ENCODE measurements around the gene ELMOD2. TPM values are rescaled to one million over a fixed set of nuclear protein-coding genes. Genes with fewer than 3 reads are reported as not detected.
"Not testable (repeated sequence)": the region's sequence is repeated elsewhere in the genome, so short reads cannot be mapped to it uniquely, and the experiment has no call there.

ELMOD2 gene, protein sequence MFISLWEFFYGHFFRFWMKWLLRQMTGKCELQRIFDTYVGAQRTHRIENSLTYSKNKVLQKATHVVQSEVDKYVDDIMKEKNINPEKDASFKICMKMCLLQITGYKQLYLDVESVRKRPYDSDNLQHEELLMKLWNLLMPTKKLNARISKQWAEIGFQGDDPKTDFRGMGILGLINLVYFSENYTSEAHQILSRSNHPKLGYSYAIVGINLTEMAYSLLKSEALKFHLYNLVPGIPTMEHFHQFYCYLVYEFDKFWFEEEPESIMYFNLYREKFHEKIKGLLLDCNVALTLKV
- 51.0 TPM for polyA plus RNA-seq (ENCODE audit: insufficient read length)
- long read RNA-seq, donor 1, full-length matches to known transcripts = 7 of 7 reads
- long read RNA-seq, donor 1, partial matches to known transcripts = 0 of 7 reads
- long read RNA-seq, donor 1, other reads (novel, unspliced or antisense) = 0 of 7 reads
- long read RNA-seq, donor 2, full-length matches to known transcripts = 9 of 9 reads
- long read RNA-seq, donor 2, partial matches to known transcripts = 0 of 9 reads
- long read RNA-seq, donor 2, other reads (novel, unspliced or antisense) = 0 of 9 reads
- long read RNA-seq, donor 3, full-length matches to known transcripts = 7 of 7 reads
- long read RNA-seq, donor 3, partial matches to known transcripts = 0 of 7 reads
- long read RNA-seq, donor 3, other reads (novel, unspliced or antisense) = 0 of 7 reads
- long read RNA-seq, donor 4 = 0 reads
- long read RNA-seq, donor 5, full-length matches to known transcripts = 9 of 9 reads
- long read RNA-seq, donor 5, partial matches to known transcripts = 0 of 9 reads
- long read RNA-seq, donor 5, other reads (novel, unspliced or antisense) = 0 of 9 reads
- long read RNA-seq, donor 6, full-length matches to known transcripts = 3 of 3 reads
- long read RNA-seq, donor 6, partial matches to known transcripts = 0 of 3 reads
- long read RNA-seq, donor 6, other reads (novel, unspliced or antisense) = 0 of 3 reads
- long read RNA-seq, donor 7, full-length matches to known transcripts = 6 of 6 reads
- long read RNA-seq, donor 7, partial matches to known transcripts = 0 of 6 reads
- long read RNA-seq, donor 7, other reads (novel, unspliced or antisense) = 0 of 6 reads
- long read RNA-seq, donor 8, full-length matches to known transcripts = 4 of 4 reads
- long read RNA-seq, donor 8, partial matches to known transcripts = 0 of 4 reads
- long read RNA-seq, donor 8, other reads (novel, unspliced or antisense) = 0 of 4 reads

DNA sequence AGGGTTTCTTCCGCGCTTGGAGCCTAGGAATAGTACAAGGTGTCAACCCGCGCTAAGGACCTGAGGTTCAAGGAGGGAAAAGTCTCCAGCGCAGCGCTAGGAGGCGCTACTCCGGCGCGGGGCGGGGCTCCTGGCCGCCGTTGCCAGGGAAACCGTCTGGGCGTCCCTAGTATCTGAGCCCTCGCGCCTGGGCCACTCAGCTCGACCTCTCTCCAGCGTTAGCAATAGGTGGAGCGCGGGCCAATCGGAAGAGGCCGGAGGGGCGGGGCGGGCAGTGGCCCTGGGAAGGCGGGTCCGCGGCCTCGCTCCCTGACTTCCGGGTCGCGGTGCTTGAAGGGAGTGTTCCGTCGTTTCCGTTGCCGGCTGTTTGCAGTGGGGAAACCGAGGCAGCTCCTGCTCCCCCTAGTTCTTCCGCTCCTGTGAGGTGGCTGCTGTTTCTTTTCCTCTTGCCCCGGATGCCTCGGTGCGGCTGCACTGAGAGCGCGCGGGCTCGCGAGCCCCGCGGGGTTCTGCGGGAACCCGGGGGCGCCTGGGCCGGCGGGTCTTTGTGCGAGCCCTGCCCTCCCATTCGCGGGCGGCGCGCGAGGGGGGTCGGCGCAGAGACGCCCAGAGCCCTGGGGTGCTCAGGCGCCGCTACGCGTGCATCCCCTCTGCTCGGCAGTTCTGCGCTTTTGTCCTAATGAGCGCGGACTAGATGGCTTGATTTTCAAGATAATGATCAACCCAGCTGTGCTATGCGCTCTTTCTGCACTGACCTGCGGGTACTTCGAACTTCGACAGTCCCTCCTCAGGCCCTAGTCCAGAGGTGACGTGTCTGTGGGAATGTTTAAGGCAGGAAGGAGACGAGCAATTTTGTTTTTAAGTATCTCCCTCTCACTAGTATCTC, at the start of gene ELMOD2:
TSS of gene ELMOD2 (plus strand) at position 312 of the 886 bp plus-strand sequence. CDS start 1,261 bp downstream, outside the sequence.
- DNase-seq = peak; percentile 96

DNA sequence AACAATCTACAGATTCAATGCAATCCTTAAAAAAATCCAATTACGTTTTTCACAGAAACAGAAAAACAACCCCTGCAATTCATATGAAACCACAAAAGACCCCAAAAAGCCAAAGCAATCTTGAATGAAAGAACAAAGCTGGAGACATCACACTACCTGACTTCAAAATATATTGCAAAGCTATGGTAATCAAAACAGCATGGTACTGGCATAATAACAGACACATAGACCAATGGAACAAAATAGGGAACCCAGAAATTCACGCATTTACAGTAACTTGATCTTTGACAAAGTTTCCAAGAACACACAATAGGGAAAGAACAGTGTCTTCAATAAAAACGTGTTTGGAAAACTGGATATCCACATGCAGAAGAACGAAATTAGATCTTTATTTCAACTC, 40.5 kb upstream of the ELMOD2 start:
- DNase-seq = no peak

DNA sequence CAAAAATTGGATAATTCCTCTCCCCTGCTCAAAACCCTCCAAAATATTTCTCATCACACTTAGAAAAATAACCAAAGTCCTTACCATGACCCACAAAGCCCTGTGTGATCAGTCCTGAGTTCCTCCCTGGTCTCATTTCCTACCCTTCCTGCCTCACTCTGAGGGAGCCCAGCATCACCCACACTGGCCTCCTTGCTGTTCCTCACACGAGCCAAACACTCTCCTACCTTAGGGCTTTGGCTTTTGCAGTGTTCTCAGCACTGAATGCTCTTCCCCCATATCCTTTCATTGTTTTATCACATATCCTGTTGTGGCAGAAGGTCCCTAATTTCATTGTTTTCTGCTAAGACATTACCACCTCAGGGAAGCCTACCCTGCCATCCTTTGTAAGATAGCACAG, 38.0 kb upstream of the ELMOD2 start:
- DNase-seq = no peak

DNA sequence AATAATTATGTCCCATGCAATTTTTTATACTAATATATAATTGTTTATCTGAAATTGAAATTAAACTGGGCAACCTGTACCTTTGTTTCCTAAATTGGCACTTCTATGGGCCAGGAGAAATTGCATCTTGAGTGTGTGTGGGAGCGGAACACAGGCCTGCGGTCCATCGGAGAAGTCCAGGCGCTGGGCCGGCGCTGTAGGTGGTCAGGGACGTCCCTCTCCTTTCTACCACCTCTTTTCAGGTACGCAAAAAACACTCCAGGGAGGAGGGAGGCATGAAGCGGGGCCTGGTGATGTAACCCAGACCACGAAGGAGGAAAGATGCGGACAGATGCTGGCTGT, 26.6 kb upstream of the ELMOD2 start:
- DNase-seq = no peak

DNA sequence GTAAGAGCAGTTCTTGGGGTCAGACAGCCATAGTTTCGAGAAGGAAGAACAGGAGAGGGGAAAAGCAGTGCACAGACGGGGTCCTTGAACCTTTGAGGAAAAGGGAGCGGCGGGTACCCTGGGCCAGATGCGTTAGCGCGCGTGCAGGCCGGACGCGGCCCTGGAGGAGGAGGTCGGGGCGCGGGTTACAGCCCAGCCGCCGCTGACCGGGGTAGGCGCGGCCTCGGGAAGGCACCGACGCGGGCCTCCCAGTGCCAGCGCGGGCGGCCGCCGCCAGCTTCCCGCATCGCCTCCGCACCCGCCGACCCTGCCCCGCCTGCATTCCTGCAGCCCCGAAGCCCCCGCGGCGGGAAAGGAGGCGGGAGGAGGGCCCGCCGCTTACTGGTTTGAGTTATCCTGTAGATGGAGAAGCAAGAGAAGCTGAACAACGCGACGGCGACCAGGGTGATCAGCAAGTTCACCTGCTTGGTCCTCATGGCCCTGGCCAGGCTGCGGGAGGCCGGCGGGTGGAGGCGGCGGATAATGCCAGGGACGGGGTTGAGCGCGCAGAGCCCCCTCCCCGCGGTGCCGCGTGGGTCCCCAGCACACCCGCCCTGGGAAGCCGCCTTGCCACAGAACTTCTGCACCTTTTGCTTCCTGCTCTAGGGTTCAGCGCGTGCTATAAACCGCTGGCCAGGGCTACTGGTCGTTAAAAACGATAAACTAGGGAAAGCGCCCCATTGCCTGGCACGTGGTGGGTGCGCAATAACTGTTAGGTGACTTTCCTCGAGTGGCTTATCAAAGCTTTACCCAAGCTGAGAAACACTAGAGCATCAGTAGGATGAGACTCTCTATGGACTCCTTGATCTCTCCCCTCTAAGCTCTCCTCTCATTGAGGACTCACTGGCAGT, 26.0 kb upstream of the ELMOD2 start, which contains the start of gene MGAT4D:
TSS of gene MGAT4D (minus strand) at position 547 of the 890 bp plus-strand sequence. CDS start at position 476, 71 bp downstream.
- peak; percentile 14 for DNase-seq

DNA sequence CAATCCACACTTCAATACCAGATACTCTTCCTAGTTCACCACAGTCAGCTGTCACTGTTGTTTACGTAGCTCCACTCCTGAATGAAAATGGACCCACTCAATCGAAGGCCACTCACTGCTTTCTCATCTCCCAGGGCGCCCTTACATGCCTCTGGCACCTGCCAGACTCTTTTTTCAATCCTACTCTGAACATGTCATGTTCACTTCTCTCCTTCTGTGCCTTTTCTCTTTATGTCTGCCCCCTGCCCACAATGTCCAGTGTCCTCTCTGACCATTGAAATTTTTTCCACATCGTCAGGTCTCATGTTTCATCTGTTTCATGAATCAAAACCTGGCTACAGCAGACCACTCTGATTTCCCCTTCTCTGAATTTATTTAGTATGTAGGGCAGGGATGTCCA, 24.6 kb upstream of the ELMOD2 start:
- DNase-seq = no peak

DNA sequence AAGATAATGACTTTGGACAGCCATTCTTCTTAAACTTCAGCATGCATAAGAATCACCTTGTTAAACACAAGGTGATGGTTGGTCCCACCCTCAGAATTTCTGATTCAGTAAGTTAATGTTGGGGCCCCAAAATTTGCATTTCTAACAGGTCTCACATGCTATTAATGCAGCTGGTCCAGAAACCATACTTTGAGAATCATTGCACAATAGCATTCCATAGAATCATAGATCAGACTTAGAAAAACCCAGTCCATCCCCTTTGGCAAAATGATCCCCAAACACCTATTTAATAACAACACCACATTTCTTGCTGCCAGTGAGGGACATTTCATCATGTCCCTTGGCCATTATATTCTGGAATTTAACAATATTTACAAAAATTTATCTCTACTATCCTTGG, 19.7 kb upstream of the ELMOD2 start:
- DNase-seq = no peak

DNA sequence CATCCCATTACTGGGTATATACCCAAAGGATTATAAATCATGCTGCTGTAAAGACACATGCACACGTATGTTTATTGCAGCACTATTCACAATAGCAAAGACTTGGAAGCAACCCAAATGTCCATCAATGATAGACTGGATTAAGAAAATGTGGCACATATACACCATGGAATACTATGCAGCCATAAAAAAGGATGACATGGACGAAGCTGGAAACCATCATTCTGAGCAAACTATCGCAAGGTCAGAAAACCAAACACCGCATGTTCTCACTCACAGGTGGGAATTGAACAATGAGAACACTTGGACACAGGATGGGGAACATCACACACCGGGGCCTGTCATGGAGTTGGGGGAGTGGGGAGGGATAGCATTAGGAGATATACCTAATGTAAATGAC, 10.2 kb upstream of the ELMOD2 start:
- DNase-seq = not testable (repeated sequence)

DNA sequence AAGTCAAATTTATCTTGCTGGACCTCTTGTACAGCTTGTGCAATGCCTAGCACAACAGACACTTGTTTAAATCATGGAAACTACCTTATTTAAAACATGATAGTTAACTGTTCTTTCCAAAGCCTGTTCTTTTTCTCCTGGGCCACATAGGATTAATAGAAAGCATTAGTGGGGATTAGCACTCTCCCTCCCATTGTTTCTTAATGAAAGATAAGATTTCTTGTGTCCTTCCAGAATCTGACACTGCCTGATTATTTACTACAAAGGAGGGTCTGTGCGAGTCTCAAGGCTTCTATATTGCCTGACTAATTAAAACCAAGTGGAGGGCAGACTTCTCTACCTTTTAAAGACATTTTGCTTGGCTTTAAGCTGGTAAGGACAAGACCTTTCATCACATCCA, 8.5 kb upstream of the ELMOD2 start:
- DNase-seq = no peak

DNA sequence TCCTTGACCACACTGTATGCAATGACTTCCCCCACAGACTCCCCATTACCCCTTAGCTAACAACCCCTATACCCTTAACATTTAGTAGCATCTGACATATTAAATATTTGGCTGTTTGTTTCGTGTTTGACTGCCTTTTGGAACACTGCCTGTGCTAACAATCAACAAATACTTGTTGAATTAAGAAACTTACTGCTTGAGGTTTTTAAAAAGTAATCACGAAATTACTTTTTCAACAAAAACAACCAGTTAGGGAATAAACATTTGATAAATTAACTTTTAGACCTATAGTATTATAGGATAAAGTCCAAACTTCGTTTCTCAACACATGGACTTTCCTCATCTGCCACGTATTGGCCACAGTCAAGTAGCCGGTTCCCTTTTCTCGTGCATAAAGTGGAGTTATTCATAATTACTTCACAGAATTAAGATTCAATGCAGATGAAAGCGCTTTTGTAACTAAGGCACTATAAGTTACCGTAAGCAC, 555 bp upstream of the ELMOD2 start:
- no peak for DNase-seq

DNA sequence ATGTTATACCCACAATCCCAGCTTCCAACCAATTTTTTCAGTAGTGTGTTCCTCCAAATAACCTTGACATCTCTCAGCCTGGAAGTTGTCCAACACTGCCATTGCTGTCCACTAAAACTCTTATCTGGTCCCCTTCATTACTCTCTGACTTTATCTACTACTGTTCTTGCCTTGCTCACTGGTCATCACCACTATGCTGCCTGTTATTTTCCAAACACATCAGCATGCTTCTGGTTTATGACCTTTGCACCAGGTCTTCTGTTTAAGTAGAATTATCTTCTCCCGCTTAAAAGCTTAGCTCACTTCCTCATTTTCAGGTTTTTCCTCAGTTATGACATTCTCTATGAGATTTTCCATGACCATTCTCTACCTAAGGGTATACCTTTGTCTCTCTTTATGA, 5.5 kb downstream of the ELMOD2 start:
- no peak for DNase-seq

DNA sequence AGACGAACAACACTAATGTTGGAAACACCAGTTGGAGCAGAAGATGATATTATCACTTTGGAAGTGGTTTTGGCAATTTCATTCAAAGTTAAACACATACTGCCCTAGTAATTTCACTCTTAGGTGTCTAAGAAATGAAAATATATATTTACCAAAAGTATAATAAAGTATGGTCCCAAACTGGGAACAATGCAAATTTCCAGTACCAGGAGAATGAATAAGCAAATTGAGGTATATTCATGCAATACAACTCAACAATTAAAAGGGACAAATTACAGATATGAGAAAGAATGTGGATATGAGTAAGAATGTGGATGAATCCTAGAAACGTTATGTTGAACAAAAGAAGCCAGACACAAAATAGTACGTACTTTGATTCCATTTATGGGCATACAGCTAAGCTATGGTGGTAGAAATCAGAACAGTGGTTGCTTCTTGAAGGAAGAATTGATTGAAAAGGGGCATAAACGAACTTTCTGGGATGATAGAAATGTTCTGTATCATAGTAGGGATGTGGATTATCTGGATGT, 10.0 kb downstream of the ELMOD2 start:
- no peak for DNase-seq

DNA sequence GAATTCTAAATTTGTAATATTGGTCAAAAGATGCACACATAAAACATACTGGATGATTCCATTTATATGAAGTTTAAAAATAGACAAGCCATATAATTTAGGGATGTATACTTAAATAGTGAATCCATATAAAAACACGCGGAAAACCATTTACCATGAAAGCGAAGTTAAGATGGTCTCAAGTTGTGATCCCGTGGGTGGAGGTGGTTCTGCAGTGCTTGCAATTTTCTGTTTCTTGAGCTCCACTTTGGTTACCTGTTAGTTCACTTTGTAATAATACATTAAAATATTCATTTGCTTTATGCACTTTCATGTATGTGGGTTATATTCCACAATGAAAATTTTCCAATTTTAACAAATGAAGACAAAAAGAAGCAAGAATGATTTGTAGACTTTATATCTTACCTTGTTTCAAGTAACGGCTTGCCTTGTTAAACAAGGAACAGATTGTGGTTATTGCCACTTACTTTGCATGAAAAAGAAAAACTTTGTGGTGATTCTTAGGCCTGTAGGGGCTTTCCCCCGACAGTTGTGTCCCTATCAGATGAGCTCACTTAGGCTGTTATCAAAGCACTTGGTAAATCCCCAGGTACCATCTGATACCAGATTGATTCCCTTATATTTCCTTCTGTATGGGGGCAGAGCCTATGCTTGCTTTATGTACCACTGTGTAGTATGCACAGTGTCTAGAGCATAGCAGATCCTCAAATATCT, 32.6 kb downstream of the ELMOD2 start:
- DNase-seq = no peak

DNA sequence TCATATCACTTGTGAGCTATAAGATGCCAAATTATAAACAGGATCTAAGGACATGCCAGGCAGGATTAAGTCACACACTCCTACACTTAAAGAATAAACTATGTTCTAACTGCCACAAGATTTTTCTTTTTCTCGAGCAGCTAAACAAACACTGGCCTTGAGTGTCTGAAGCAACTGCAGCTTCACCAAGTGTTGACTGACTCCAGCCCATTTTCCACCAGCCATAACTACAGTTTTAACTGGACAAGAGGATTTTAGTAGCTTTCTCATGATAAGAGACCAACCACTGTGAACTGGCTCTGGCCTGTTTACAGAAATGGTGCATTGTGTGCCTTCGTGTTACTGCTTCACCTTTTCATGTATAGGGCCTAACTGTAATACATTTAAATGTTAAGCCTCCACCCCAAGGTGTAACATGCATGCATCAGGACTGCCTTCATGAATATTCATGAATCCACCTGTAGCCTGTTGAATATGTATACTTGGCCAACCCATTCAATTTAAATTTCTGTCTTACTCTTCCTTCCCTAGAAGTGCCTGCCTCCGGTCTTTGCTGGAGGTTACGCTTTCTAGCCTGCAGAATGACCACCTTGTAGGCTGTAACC, 34.0 kb downstream of the ELMOD2 start:
- DNase-seq = no peak

DNA sequence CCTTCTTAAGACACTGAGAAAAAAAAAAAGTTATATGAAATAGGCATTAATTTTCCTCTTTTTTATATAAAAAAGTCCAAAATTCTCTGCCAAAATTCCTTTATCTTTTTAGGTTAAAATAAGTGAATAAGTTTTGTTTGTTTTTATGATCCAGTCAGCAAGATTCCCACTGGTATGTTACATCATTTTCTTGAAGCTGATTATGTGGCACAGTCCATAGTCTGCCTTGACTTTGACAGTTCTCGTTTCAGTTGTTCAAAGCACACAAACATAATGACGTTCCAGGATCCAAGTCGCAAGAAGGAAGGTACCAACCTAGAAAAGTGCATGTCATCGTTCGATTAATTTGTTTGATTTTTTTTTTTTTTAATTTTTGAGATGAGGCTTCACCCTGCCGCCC, 35.7 kb downstream of the ELMOD2 start:
- no peak for DNase-seq

DNA sequence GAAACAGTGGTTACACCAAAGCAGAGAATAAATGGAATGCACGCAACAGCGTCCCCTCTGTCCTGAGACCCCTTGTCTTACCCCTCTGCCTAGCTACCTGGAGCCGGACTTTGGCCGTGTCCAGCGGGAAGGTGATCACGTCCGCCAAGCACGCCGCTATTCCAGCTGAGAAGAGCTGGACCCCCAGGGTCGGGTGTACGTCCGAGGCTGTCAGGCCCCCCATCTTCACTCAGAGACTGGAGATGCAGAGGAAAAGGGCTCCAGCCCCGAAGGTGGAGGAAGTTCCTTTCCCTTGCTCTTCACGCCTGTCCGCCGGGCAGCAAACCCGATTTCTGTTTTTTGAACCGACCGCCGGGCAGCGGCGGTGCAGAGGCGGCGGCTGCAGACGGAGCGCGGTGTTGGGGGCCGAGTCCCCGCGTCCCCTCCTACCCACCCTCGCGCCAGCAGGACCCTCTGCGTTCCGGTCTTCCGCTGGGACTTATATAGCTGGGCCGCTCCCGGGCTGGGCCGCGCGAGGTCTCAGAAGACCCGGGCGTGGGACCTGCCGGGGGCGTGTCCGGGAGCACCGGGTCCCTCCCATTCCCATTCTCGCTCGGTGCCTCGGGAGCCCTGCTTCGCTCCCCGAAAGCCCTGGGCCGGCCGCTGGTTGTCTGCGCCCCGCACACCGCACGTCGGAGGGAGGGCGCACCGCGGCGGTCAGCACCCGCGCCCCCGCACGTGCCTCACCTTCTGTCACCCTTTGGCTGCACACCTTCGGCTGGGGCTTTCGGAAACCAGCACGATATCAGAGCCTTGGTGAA, 44.7 kb downstream of the ELMOD2 start, which contains the start of gene UCP1:
TSS of gene UCP1 (minus strand) at position 455 of the 800 bp plus-strand sequence. CDS start at position 223, 232 bp downstream.
- DNase-seq = no peak

DNA sequence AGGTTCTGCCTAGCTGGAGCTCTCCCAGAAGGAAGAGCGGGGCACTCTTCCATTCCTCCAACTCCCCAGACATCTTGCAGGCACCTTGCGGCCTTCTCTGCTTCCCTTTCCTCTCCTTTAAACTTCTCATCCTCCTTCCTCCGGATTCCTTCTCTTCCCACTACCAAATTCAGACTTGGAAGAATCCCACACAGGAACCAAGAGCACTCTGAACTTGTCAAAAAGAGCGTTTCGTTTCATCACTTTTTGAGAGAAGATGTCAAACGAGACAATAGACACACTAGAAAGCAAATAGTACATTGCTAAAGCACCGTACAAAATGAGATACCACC, 45.3 kb downstream of the ELMOD2 start:
- no peak for DNase-seq

DNA sequence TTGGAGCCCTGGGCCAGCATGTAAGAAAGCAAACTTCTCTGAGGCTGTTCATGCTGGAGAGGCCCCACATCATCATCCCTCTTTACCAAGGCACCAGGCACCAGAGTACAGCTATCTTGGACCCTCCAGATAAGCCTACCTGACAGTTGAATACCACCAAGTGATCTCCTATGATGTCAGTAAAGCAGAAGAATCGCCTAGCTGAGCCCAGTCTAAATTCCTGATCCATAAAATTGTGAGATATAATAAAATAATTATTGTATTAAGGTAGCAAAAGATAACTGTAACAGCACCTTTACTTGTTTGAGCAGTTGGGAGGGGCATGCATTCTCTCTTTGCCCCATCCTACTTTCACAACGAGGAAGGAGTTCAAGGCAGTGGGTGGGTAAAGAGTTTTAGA, 47.7 kb downstream of the ELMOD2 start:
- no peak for DNase-seq
